SK-N-SH (cell line): ENCODE data around the gene PDE4A. TPM values are rescaled to one million over a fixed set of nuclear protein-coding genes. Genes with fewer than 3 reads are reported as not detected.

Experiments
- CTCF ChIA-PET: fragments of 300-600, 350-600 bp; formaldehyde crosslinking; extraction: SDS; loops from one replicate; lab custom pipeline; 2021; lab: Yijun Ruan, JAX
- POLR2A ChIA-PET: fragments of 350-600 bp; sonication (Branson Sonifier 250); formaldehyde crosslinking; extraction: SDS; loops from one replicate; lab custom pipeline; 2020; ENCODE audit warnings: antibody characterized with exemption, inconsistent platforms; lab: Yijun Ruan, JAX
- DNase-seq: peaks from one replicate; pipeline ENCODE4 v3.0.0; 2012
- H2AFZ ChIP-seq: fragments of 200-600 bp; sonication (generic); 2 replicates; pipeline ENCODE4 v1.8.1; 2016; ENCODE audit warnings: antibody characterized with exemption, mild to moderate bottlenecking, low read depth
- H3F3A ChIP-seq: fragments of 200-600 bp; sonication (generic); replicated peaks from 2 replicates; pipeline ENCODE3; 2016; ENCODE audit warnings: antibody characterized with exemption, mild to moderate bottlenecking; ENCODE audit not compliant: insufficient read depth
- H3K27ac ChIP-seq, 2 experiments: fragments of 200-500 bp in 1 of 2; fragments of 200-600 bp in 1 of 2; sonication (Bioruptor generic) in 1 of 2; sonication (generic), shearing (Covaris generic) in 1 of 2; 2 replicates each; pipeline versions ENCODE4 v1.5.1 to v1.6.1; 2014 to 2016; ENCODE audit warnings: low read depth in 2 of 2, inconsistent platforms in 1 of 2, low read length in 1 of 2, mild to moderate bottlenecking in 1 of 2, mixed read lengths in 1 of 2
- H3K27me3 ChIP-seq: fragments of 200-600 bp; sonication (generic), shearing (Covaris generic); 2 replicates; pipeline ENCODE4 v1.6.1; 2016; ENCODE audit warnings: mixed run types; ENCODE audit not compliant: insufficient read depth
- H3K36me3 ChIP-seq, 2 experiments: fragments of 200-500 bp in 1 of 2; fragments of 200-600 bp in 1 of 2; sonication (Bioruptor generic) in 1 of 2; sonication (generic) in 1 of 2; replicated peaks in 1 of 2; 2 replicates each; pipeline versions ENCODE3 to v1.5.1; 2014 to 2016; ENCODE audit warnings: low read length in 1 of 2, mild to moderate bottlenecking in 1 of 2; ENCODE audit not compliant: insufficient read depth in 2 of 2, control insufficient read depth in 1 of 2
- H3K4me1 ChIP-seq, 2 experiments: fragments of 200-500 bp in 1 of 2; fragments of 200-600 bp in 1 of 2; sonication (Bioruptor generic) in 1 of 2; sonication (generic), shearing (Covaris generic) in 1 of 2; 2 replicates each; pipeline versions ENCODE4 v1.5.1 to v1.6.1; 2014 to 2016; ENCODE audit warnings: low read depth in 1 of 2, low read length in 1 of 2, mixed run types in 1 of 2; ENCODE audit not compliant: insufficient read depth in 2 of 2, control insufficient read depth in 1 of 2
- H3K4me2 ChIP-seq: fragments of 200-600 bp; sonication (generic), shearing (Covaris generic); 2 replicates; pipeline ENCODE4 v1.6.1; 2017; ENCODE audit warnings: mixed run types
- H3K4me3 ChIP-seq, 2 experiments: fragments of 200-500 bp in 1 of 2; fragments of 200-600 bp in 1 of 2; sonication (Bioruptor generic) in 1 of 2; sonication (generic), shearing (Covaris generic) in 1 of 2; 2 replicates each; pipeline versions ENCODE4 v1.5.1 to v1.8.1; 2014 to 2016; ENCODE audit warnings: low read depth in 2 of 2, inconsistent platforms in 1 of 2, low read length in 1 of 2, mild to moderate bottlenecking in 1 of 2, mixed read lengths in 1 of 2, moderate library complexity in 1 of 2
- H3K79me2 ChIP-seq: fragments of 200-600 bp; sonication (generic); 2 replicates; pipeline ENCODE4 v1.8.1; 2017; ENCODE audit warnings: mild to moderate bottlenecking; ENCODE audit not compliant: insufficient read depth
- H3K9ac ChIP-seq: fragments of 200-600 bp; sonication (generic); 2 replicates; pipeline ENCODE4 v1.6.1; 2017; ENCODE audit warnings: mixed run types
- H3K9me2 ChIP-seq: fragments of 200-600 bp; sonication (generic); 2 replicates; pipeline ENCODE4 v1.6.1; 2017; ENCODE audit warnings: mixed run types
- H3K9me3 ChIP-seq: fragments of 200-600 bp; sonication (generic); 2 replicates; pipeline ENCODE4 v1.6.1; 2017; ENCODE audit warnings: mixed run types, mild to moderate bottlenecking, moderate library complexity
- H4K20me1 ChIP-seq: fragments of 200-600 bp; sonication (generic); 2 replicates; pipeline ENCODE4 v1.6.1; 2017; ENCODE audit warnings: mild to moderate bottlenecking, mixed run types; ENCODE audit not compliant: insufficient read depth
- CHD2 ChIP-seq: fragments of 150-350 bp; IDR thresholded peaks from 2 replicates; pipeline ENCODE4 v1.6.1; 2018; ENCODE audit warnings: low read length; ENCODE audit not compliant: partially characterized antibody
- EZH2phosphoT487 ChIP-seq: fragments of 200-600 bp; sonication (generic); IDR thresholded peaks from 2 replicates; pipeline ENCODE4 v1.6.1; 2017; ENCODE audit warnings: low read depth, mixed run types, mild to moderate bottlenecking, antibody characterized with exemption, moderate library complexity, borderline replicate concordance
- FOSL2 ChIP-seq: IDR thresholded peaks from 2 replicates; pipeline ENCODE4 v1.4.0; 2012; ENCODE audit warnings: low read depth, mild to moderate bottlenecking, moderate library complexity, borderline replicate concordance
- FOXM1 ChIP-seq: IDR thresholded peaks from 2 replicates; pipeline ENCODE4 v1.4.0; 2012; ENCODE audit warnings: low read depth, mild to moderate bottlenecking
- GABPA ChIP-seq: IDR thresholded peaks from 2 replicates; pipeline ENCODE4 v1.4.0; 2012; ENCODE audit warnings: low read depth, mild to moderate bottlenecking
- GATA2 ChIP-seq: sonication (generic); formaldehyde crosslinking; IDR thresholded peaks from 2 replicates; pipeline ENCODE4 v1.5.0; 2020; ENCODE audit warnings: mild to moderate bottlenecking, missing genetic modification reagents
- JUND ChIP-seq: IDR thresholded peaks from 2 replicates; pipeline ENCODE4 v1.4.0; 2012
- MAX ChIP-seq: IDR thresholded peaks from 2 replicates; pipeline ENCODE4 v1.4.0; 2012; ENCODE audit warnings: low read depth
- MEF2A ChIP-seq: IDR thresholded peaks from 2 replicates; pipeline ENCODE4 v1.4.0; 2012; ENCODE audit warnings: low read depth, borderline replicate concordance
- NFIC ChIP-seq: IDR thresholded peaks from 2 replicates; pipeline ENCODE4 v1.4.0; 2012; ENCODE audit warnings: borderline replicate concordance
- NRF1 ChIP-seq: IDR thresholded peaks from 2 replicates; pipeline ENCODE4 v1.6.1; 2012; ENCODE audit warnings: low read depth, mild to moderate bottlenecking, low read length
- PBX3 ChIP-seq: IDR thresholded peaks from 2 replicates; pipeline ENCODE4; 2012
- RAD21 ChIP-seq: IDR thresholded peaks from 2 replicates; pipeline ENCODE4 v1.6.1; 2012; ENCODE audit warnings: mild to moderate bottlenecking, low read length
- RCOR1 ChIP-seq: fragments of 150-350 bp; IDR thresholded peaks from 2 replicates; pipeline ENCODE4 v1.6.1; 2017; ENCODE audit warnings: antibody characterized with exemption, low read length
- SIN3A ChIP-seq: IDR thresholded peaks from 2 replicates; pipeline ENCODE4 v1.6.1; 2012; ENCODE audit warnings: low read depth, mild to moderate bottlenecking, low read length, moderate library complexity, borderline replicate concordance
- SMC3 ChIP-seq: IDR thresholded peaks from 2 replicates; pipeline ENCODE4 v1.6.1; 2012; ENCODE audit warnings: low read depth, low read length, improper control_type of control experiment
- TEAD4 ChIP-seq: IDR thresholded peaks from 2 replicates; pipeline ENCODE4 v1.4.0; 2012; ENCODE audit warnings: mild to moderate bottlenecking, borderline replicate concordance; ENCODE audit not compliant: insufficient read depth
- USF2 ChIP-seq: fragments of 150-350 bp; IDR thresholded peaks from 2 replicates; pipeline ENCODE4 v1.6.1; 2017; ENCODE audit warnings: antibody characterized with exemption, low read length, low read depth, borderline replicate concordance
- YY1 ChIP-seq: IDR thresholded peaks from 2 replicates; pipeline ENCODE4 v1.4.0; 2012; ENCODE audit warnings: low read depth, mild to moderate bottlenecking
- WGBS: methylation state at CpG from one replicate; pipeline ENCODE4 v1.1.6; 2017; ENCODE audit warnings: low lambda C conversion rate; 5-methylcytosine and 5-hydroxymethylcytosine counted together
- polyA plus RNA-seq, 3 experiments: library from polyadenylated mRNA; depleted of rRNA; stranded (reverse); fragments of >200 nt; gene quantifications; 2 replicates each; pipeline ENCODE4 v1.2.3, GENCODE V29; 2012
- TF ChIP-seq, protein P1 (sequence below): IDR thresholded peaks from 2 replicates; pipeline ENCODE4 v1.6.1; 2012; ENCODE audit warnings: mild to moderate bottlenecking, low read depth, low read length, moderate library complexity

The PDE4A gene
- polyA plus RNA-seq, 1 of the 3 experiments (the other 2 are of a cell fraction), result 2.9 TPM

- TF ChIP-seq, protein P1, sequence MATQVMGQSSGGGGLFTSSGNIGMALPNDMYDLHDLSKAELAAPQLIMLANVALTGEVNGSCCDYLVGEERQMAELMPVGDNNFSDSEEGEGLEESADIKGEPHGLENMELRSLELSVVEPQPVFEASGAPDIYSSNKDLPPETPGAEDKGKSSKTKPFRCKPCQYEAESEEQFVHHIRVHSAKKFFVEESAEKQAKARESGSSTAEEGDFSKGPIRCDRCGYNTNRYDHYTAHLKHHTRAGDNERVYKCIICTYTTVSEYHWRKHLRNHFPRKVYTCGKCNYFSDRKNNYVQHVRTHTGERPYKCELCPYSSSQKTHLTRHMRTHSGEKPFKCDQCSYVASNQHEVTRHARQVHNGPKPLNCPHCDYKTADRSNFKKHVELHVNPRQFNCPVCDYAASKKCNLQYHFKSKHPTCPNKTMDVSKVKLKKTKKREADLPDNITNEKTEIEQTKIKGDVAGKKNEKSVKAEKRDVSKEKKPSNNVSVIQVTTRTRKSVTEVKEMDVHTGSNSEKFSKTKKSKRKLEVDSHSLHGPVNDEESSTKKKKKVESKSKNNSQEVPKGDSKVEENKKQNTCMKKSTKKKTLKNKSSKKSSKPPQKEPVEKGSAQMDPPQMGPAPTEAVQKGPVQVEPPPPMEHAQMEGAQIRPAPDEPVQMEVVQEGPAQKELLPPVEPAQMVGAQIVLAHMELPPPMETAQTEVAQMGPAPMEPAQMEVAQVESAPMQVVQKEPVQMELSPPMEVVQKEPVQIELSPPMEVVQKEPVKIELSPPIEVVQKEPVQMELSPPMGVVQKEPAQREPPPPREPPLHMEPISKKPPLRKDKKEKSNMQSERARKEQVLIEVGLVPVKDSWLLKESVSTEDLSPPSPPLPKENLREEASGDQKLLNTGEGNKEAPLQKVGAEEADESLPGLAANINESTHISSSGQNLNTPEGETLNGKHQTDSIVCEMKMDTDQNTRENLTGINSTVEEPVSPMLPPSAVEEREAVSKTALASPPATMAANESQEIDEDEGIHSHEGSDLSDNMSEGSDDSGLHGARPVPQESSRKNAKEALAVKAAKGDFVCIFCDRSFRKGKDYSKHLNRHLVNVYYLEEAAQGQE, result no peak
- no peak for TF ChIP-seq EZH2phosphoT487
- no peak for TF ChIP-seq SIN3A
- no peak for TF ChIP-seq RCOR1
- TF ChIP-seq GATA2, result no peak
- TF ChIP-seq RAD21, result no peak
- TF ChIP-seq FOSL2, result no peak
- no peak for TF ChIP-seq FOXM1
- TF ChIP-seq YY1, result no peak
- TF ChIP-seq NRF1, result no peak
- no peak for TF ChIP-seq MAX
- no peak for TF ChIP-seq CHD2
Observed at GRCh38 chr19:10399878-10400277, 20.5 kb upstream of the PDE4A start (continued).

GRCh38 chr19:10402441-10403038 is 17.8 kb upstream of the PDE4A start:
- CTCF ChIA-PET, result interaction anchor here (0.6 to 14.8 kb wide), 7 partner anchors 11 to 657 kb away, joined by 3 to 313 read pairs (median 11); partner anchors contain the start of genes ICAM1 and PDE4A
- no peaks in the 10 kb centered on the region for H3F3A ChIP-seq
- peak overlapping the region; percentile 96 for H3K4me2 ChIP-seq
- H3K9me3 ChIP-seq, result no peaks in the 10 kb centered on the region
- H3K9ac ChIP-seq, result peak overlapping the region; percentile 94
- DNase-seq, result peak; percentile 76
- peaks cover 59% of the 10 kb centered on the region for H3K79me2 ChIP-seq
- 0 out of 2 replicates have a peak overlapping the region, but pooled peaks have one; percentile 41 for H2AFZ ChIP-seq
- peak overlapping the region; percentile 66 to 75; a peak in 3 of 4 replicates for H3K27ac ChIP-seq
- POLR2A ChIA-PET, result no interaction called here
- H3K4me3 ChIP-seq, result peak overlapping the region; percentile 89 to 98
- peaks cover 9 to 19% of the 10 kb centered on the region in 2 experiments for H3K36me3 ChIP-seq
- peaks cover 9 to 15% of the 10 kb centered on the region in 2 experiments; a peak in 3 of 4 replicates for H3K4me1 ChIP-seq
- no peaks in the 10 kb centered on the region for H3K27me3 ChIP-seq
- H4K20me1 ChIP-seq, result peaks cover 43% of the 10 kb centered on the region
- under 1% methylated on average over 15 of the region's 15 CpGs for WGBS
- H3K9me2 ChIP-seq, result no peaks in the 10 kb centered on the region
- no peak for TF ChIP-seq GATA2
- TF ChIP-seq TEAD4, result no peak
- TF ChIP-seq SIN3A, result no peak
- no peak for TF ChIP-seq JUND
- no peak for TF ChIP-seq SMC3
- TF ChIP-seq, protein P1, result no peak
- no peak for TF ChIP-seq PBX3
- no peak for TF ChIP-seq MEF2A
- peak; percentile 58 for TF ChIP-seq MAX
- no peak for TF ChIP-seq CHD2
- TF ChIP-seq GABPA, result peak; percentile 70
- TF ChIP-seq USF2, result no peak
- no peak for TF ChIP-seq NFIC
- TF ChIP-seq EZH2phosphoT487, result no peak
- TF ChIP-seq RCOR1, result no peak
